HCT116 (cell line): ENCODE results near the gene NPIPB2. TPM values are rescaled to one million over a fixed set of nuclear protein-coding genes. Genes with fewer than 3 reads are reported as not detected.

Experiments
- ATAC-seq: fragments of 200-7000 bp; cut with Tn5 transposase; 2 replicates; pipeline ENCODE4 v1.9.1; 2020; ENCODE audit warnings: mild to moderate bottlenecking, moderate library complexity
- BruUV-seq: library from RNA; stranded (reverse); fragments of 400-500 nt; replicated peaks from 2 replicates; lab custom pipeline; 2021; lab: Mats Ljungman, UMichigan
- CTCF ChIA-PET: fragments of 300-600 bp; sonication (Branson Sonifier 250); formaldehyde crosslinking; loops from one replicate; lab custom pipeline; 2021; ENCODE audit warnings: antibody characterized with exemption; lab: Charles Lee
- POLR2A ChIA-PET: fragments of 300-600, 350-600 bp; sonication (Branson Sonifier 250); formaldehyde crosslinking; loops from one replicate; lab custom pipeline; 2021; ENCODE audit warnings: antibody characterized with exemption; lab: Charles Lee
- RAD21 ChIA-PET, 2 experiments: fragments of 300-600 bp; sonication (Branson Sonifier 250); formaldehyde crosslinking; loops; one replicate each; lab custom pipeline; 2023; ENCODE audit warnings: low total read pairs in 2 of 2; ENCODE audit not compliant: uncharacterized antibody in 2 of 2, unreplicated experiment in 2 of 2, low non-redundant PET in 1 of 2; lab: Charles Lee
- DNase-seq: peaks from one replicate; pipeline ENCODE4 v3.0.0-alpha.2; 2010; ENCODE audit warnings: low read depth, low spot score
- H2AFZ ChIP-seq: fragments of 200-600 bp; shearing (Covaris generic), sonication (generic); 2 replicates; pipeline ENCODE4 v1.6.1; 2017; ENCODE audit warnings: low read depth, mixed run types, mixed read lengths, antibody characterized with exemption, low read length; ENCODE audit not compliant: poor library complexity, severe bottlenecking
- H3K27ac ChIP-seq: 2 replicates; pipeline ENCODE4 v1.5.1; 2012; ENCODE audit warnings: low read depth, low read length
- H3K27me3 ChIP-seq: fragments of 200-600 bp; sonication (generic); 2 replicates; pipeline ENCODE4 v1.6.1; 2016; ENCODE audit warnings: mixed run types, low read length, mixed read lengths; ENCODE audit not compliant: insufficient read depth
- H3K36me3 ChIP-seq, 2 experiments: fragments of 200-500 bp in 1 of 2; fragments of 200-600 bp in 1 of 2; sonication (Bioruptor generic) in 1 of 2; sonication (generic) in 1 of 2; 2 replicates each; pipeline versions ENCODE4 v1.5.1 to v1.6.1; 2014 to 2016; ENCODE audit warnings: low read length in 2 of 2, inconsistent platforms in 1 of 2, mixed read lengths in 1 of 2, mixed run types in 1 of 2; ENCODE audit not compliant: insufficient read depth in 2 of 2, control insufficient read depth in 1 of 2
- H3K4me1 ChIP-seq, 2 experiments: fragments of 200-600 bp in 1 of 2; sonication (generic) in 1 of 2; 2 replicates each; pipeline versions ENCODE4 v1.5.1 to v1.6.1; 2012 to 2017; ENCODE audit warnings: low read length in 2 of 2, inconsistent platforms in 1 of 2, mild to moderate bottlenecking in 1 of 2, mixed read lengths in 1 of 2, mixed run types in 1 of 2, moderate library complexity in 1 of 2; ENCODE audit not compliant: insufficient read depth in 2 of 2, control insufficient read depth in 1 of 2
- H3K4me2 ChIP-seq: fragments of 200-600 bp; sonication (generic); 2 replicates; pipeline ENCODE4 v1.6.1; 2017; ENCODE audit warnings: mixed run types, low read length, mixed read lengths
- H3K4me3 ChIP-seq, 2 experiments: fragments of 200-600 bp in 1 of 2; sonication (generic) in 1 of 2; replicated peaks in 1 of 2; 2 replicates each; pipeline ENCODE4 v1.5.1; 2011 to 2016; ENCODE audit warnings: low read length in 2 of 2, control low read depth in 1 of 2, low read depth in 1 of 2, mild to moderate bottlenecking in 1 of 2, mixed read lengths in 1 of 2, mixed run types in 1 of 2
- H3K79me2 ChIP-seq: fragments of 200-600 bp; sonication (generic); 2 replicates; pipeline ENCODE4 v1.6.1; 2017; ENCODE audit warnings: mild to moderate bottlenecking, mixed run types, low read length, moderate library complexity, mixed read lengths; ENCODE audit not compliant: insufficient read depth
- H3K9ac ChIP-seq: fragments of 200-600 bp; sonication (generic); 2 replicates; pipeline ENCODE4 v1.6.1; 2016; ENCODE audit warnings: low read length, mixed read lengths
- H3K9me2 ChIP-seq: fragments of 200-600 bp; sonication (generic), shearing (Covaris generic); 2 replicates; pipeline ENCODE4 v1.6.1; 2017; ENCODE audit warnings: mixed run types, mild to moderate bottlenecking, moderate library complexity; ENCODE audit not compliant: insufficient read depth
- H3K9me3 ChIP-seq, 2 experiments: fragments of 200-500 bp in 1 of 2; fragments of 200-600 bp in 1 of 2; sonication (Bioruptor generic) in 1 of 2; sonication (generic) in 1 of 2; 2 replicates each; pipeline ENCODE4 v1.6.1; 2014 to 2017; ENCODE audit warnings: low read length in 2 of 2, mixed read lengths in 2 of 2, inconsistent platforms in 1 of 2, low read depth in 1 of 2, mild to moderate bottlenecking in 1 of 2, mixed run types in 1 of 2, moderate library complexity in 1 of 2; ENCODE audit not compliant: control insufficient read depth in 1 of 2, insufficient read depth in 1 of 2
- H4K20me1 ChIP-seq: fragments of 200-600 bp; sonication (generic), shearing (Covaris generic); 2 replicates; pipeline ENCODE4 v1.6.1; 2017; ENCODE audit warnings: mixed run types, mild to moderate bottlenecking, moderate library complexity; ENCODE audit not compliant: insufficient read depth
- CEBPB ChIP-seq: IDR thresholded peaks from 2 replicates; pipeline ENCODE4 v1.6.1; 2012; ENCODE audit warnings: low read depth
- EGR1 ChIP-seq: IDR thresholded peaks from 2 replicates; pipeline ENCODE4 v1.6.1; 2012; ENCODE audit warnings: low read depth
- ELF1 ChIP-seq: IDR thresholded peaks from 2 replicates; pipeline ENCODE4 v1.6.1; 2012; ENCODE audit warnings: low read depth, borderline replicate concordance
- EZH2phosphoT487 ChIP-seq: fragments of 200-600 bp; IDR thresholded peaks from 2 replicates; pipeline ENCODE4 v1.6.1; 2018; ENCODE audit warnings: antibody characterized with exemption, borderline replicate concordance
- POLR2A ChIP-seq: IDR thresholded peaks from 2 replicates; pipeline ENCODE4 v1.7.0; 2011; ENCODE audit warnings: borderline replicate concordance; ENCODE audit not compliant: insufficient read depth, insufficient read length; ENCODE audit errors: extremely low read depth
- SRF ChIP-seq: IDR thresholded peaks from 2 replicates; pipeline ENCODE4 v1.6.1; 2012; ENCODE audit warnings: low read depth
- YY1 ChIP-seq: IDR thresholded peaks from 2 replicates; pipeline ENCODE4 v1.6.1; 2011; ENCODE audit warnings: low read length, low read depth, moderate library complexity, mild to moderate bottlenecking; ENCODE audit not compliant: insufficient replicate concordance; ENCODE audit errors: extremely low read depth
- ZFX ChIP-seq: fragments of 450-650 bp; IDR thresholded peaks from 2 replicates; pipeline ENCODE4 v1.6.1; 2017
- intact Hi-C: fragments of 100-400 bp; cut with micrococcal nuclease; formaldehyde crosslinking; loops from 2 replicates; pipeline ENCODE4 v1.10.0; 2022
- total RNA-seq: library from RNA; stranded (reverse); gene quantifications from one replicate; pipeline ENCODE4 v1.2.1, GENCODE V29; 2021; ENCODE audit not compliant: unreplicated experiment
- TF ChIP-seq, protein P1 (sequence below): IDR thresholded peaks from 2 replicates; pipeline ENCODE4 v1.6.1; 2012

The NPIPB2 gene
- total RNA-seq, 1 experiment from 2014 or later, result 10.7 TPM

DNA sequence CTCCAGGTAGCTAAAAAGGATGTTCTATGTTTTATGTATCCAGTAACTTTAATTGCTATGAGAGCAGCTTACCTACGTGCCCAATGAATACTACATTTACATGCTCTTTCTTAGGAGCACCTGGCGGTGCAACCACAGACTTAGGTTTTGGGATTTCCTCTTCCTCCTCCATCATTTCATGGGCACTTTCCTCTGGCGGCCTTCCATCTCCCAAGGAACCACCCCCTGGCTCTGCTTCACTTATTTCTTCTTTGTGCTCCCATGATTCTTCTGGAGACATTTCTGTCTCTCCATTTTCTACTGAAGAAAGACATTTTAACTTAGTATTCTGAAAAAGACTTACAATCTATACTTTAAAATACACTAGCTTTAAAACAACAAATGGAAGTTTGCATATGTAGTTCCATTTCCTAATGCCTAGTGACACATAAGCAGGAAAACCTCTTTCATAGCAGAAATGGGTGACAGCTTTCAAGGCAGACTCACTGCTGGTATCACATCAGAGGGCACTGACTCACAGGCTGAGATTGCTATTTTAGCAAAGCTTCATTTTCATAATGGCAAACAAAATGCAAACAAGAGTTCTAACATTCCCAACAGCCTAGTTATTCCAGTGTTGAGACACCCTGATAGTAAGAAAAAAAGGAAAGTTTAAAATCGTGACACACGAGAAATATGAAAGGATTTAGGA, 45.2 kb downstream of the NPIPB2 start:
- ChIA-PET RAD21 (no interaction called here), CTCF (no interaction called here), POLR2A (no interaction called here)
- Histone ChIP-seq H3K9me2 (no peaks in the 10 kb centered on the region), H4K20me1 (peaks cover 9% of the 10 kb centered on the region; the same call in 1 of the 2 replicates), H3K9me3 (no peaks in the 10 kb centered on the region), H2AFZ (no peak overlapping the region), H3K36me3 (peaks cover 17 to 42% of the 10 kb centered on the region in 2 experiments; a peak in 3 of 4 replicates), H3K4me2 (no peak overlapping the region), H3K79me2 (peaks cover 89% of the 10 kb centered on the region), H3K4me1 (no peaks in the 10 kb centered on the region), H3K9ac (no peak overlapping the region), H3K27me3 (no peaks in the 10 kb centered on the region), H3K4me3 (no peak overlapping the region), H3K27ac (no peak overlapping the region)
- DNase-seq (no peak), ATAC-seq (no peak)
- intact Hi-C loops, result no loop called here
- no TSS peak for BruUV-seq
- TF ChIP-seq SRF, result no peak
- TF ChIP-seq, protein P1, sequence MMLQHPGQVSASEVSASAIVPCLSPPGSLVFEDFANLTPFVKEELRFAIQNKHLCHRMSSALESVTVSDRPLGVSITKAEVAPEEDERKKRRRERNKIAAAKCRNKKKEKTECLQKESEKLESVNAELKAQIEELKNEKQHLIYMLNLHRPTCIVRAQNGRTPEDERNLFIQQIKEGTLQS, result no peak
- TF ChIP-seq POLR2A, result no peak
- no peak for TF ChIP-seq CEBPB

DNA sequence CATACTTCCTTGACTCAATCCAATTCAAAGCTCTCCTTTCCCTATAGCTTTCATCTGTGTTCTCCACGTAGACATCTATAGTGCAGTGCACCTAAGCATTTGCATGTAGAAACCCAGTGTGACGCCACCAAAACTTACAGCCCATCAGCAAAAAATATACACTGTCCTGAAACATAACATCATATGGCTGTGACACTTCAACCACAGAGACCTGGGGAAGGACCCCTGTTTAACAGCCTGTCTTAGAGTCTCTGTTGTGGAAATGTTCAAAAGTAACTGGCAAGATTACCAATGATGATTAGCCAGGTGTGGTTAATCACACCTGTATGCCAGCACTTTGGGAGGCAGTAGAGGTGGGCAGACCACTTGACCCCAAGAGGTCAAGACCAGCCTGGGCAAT, 48.3 kb downstream of the NPIPB2 start:
- ChIA-PET POLR2A (no interaction called here), RAD21 (no interaction called here), CTCF (no interaction called here)
- Histone ChIP-seq H3K9me3 (no peaks in the 10 kb centered on the region), H4K20me1 (peaks cover 6% of the 10 kb centered on the region; the same call in 1 of the 2 replicates), H3K4me1 (no peaks in the 10 kb centered on the region), H3K27ac (no peak overlapping the region), H3K4me3 (no peak overlapping the region), H3K9ac (no peak overlapping the region), H3K9me2 (no peaks in the 10 kb centered on the region), H2AFZ (no peak overlapping the region), H3K79me2 (peaks cover 58% of the 10 kb centered on the region), H3K27me3 (no peaks in the 10 kb centered on the region), H3K4me2 (no peak overlapping the region), H3K36me3 (peaks cover 27 to 52% of the 10 kb centered on the region in 2 experiments)
- no peak for DNase-seq
- TF ChIP-seq ELF1 (no peak), YY1 (no peak), EZH2phosphoT487 (no peak), EGR1 (no peak), POLR2A (no peak), ZFX (no peak)
- intact Hi-C loops, result no loop called here
- ATAC-seq, result no peak
- no TSS peak for BruUV-seq
